IMR-90 (cell line): ENCODE data around the gene SUPT20HL2. TPM values are rescaled to one million over a fixed set of nuclear protein-coding genes. Genes with fewer than 3 reads are reported as not detected.

Experiments used
- ATAC-seq: fragments of 200-7000 bp; cut with Tn5 transposase; 2 replicates; pipeline ENCODE4 v1.9.1; 2020; ENCODE audit warnings: low read depth, mild to moderate bottlenecking, moderate library complexity
- BruUV-seq: library from RNA; stranded (reverse); fragments of 400-500 nt; replicated peaks from 2 replicates; lab custom pipeline; 2021; lab: Mats Ljungman, UMichigan
- CTCF ChIA-PET: fragments of 300-600 bp; formaldehyde crosslinking; extraction: SDS; loops from one replicate; lab custom pipeline; 2021; ENCODE audit warnings: antibody characterized with exemption; lab: Yijun Ruan, JAX
- POLR2A ChIA-PET: fragments of 300-600 bp; sonication (Branson Sonifier 250); formaldehyde crosslinking; loops from one replicate; lab custom pipeline; 2022; ENCODE audit warnings: antibody characterized with exemption; ENCODE audit not compliant: unreplicated experiment; lab: Charles Lee
- DNase-seq: peaks from one replicate; pipeline ENCODE4 v3.0.0; 2013
- H2AFZ ChIP-seq: replicated peaks from 2 replicates; pipeline ENCODE3; 2013; ENCODE audit warnings: low read length, mild to moderate bottlenecking; ENCODE audit not compliant: poor library complexity
- H2AK5ac ChIP-seq: 2 replicates; pipeline ENCODE4 v1.6.1; 2013; ENCODE audit warnings: low read depth, low read length, inconsistent platforms
- H2AK9ac ChIP-seq: replicated peaks from 2 replicates; pipeline ENCODE3; 2013; ENCODE audit warnings: mild to moderate bottlenecking, low read depth, low read length, moderate library complexity; ENCODE audit not compliant: poor library complexity
- H2BK120ac ChIP-seq: 2 replicates; pipeline ENCODE4 v1.6.1; 2013; ENCODE audit warnings: low read depth, low read length, inconsistent platforms
- H2BK15ac ChIP-seq: 3 replicates; pipeline ENCODE4 v1.6.1; 2013; ENCODE audit warnings: low read depth, low read length, inconsistent platforms
- H2BK20ac ChIP-seq: 2 replicates; pipeline ENCODE4 v1.6.1; 2013; ENCODE audit warnings: low read depth, mild to moderate bottlenecking, inconsistent platforms, low read length, moderate library complexity
- H2BK5ac ChIP-seq: 2 replicates; pipeline ENCODE4 v1.6.1; 2013; ENCODE audit warnings: mild to moderate bottlenecking, low read depth, low read length, inconsistent platforms; ENCODE audit not compliant: poor library complexity, severe bottlenecking
- H3K14ac ChIP-seq: replicated peaks from 2 replicates; pipeline ENCODE4 v1.6.1; 2013; ENCODE audit warnings: low read depth, low read length, inconsistent platforms
- H3K18ac ChIP-seq: 2 replicates; pipeline ENCODE4 v1.6.1; 2013; ENCODE audit warnings: low read depth, low read length, control low read depth
- H3K23ac ChIP-seq: 2 replicates; pipeline ENCODE4 v1.6.1; 2013; ENCODE audit warnings: low read depth, low read length, inconsistent platforms
- H3K27ac ChIP-seq: 2 replicates; pipeline ENCODE4 v1.5.1; 2013; ENCODE audit warnings: mild to moderate bottlenecking, control low read depth, low read length; ENCODE audit not compliant: insufficient read depth
- H3K27me3 ChIP-seq: 2 replicates; pipeline ENCODE4 v1.6.1; 2013; ENCODE audit warnings: low read length; ENCODE audit not compliant: control insufficient read depth, insufficient read depth
- H3K36me3 ChIP-seq: 2 replicates; pipeline ENCODE4 v1.6.1; 2013; ENCODE audit warnings: low read length, mixed read lengths; ENCODE audit not compliant: control insufficient read depth, insufficient read depth
- H3K4ac ChIP-seq: 2 replicates; pipeline ENCODE4 v1.6.1; 2013; ENCODE audit warnings: low read depth, low read length, inconsistent platforms
- H3K4me1 ChIP-seq: 2 replicates; pipeline ENCODE4 v1.6.1; 2013; ENCODE audit warnings: low read length, mixed read lengths; ENCODE audit not compliant: control insufficient read depth, insufficient read depth
- H3K4me2 ChIP-seq: 2 replicates; pipeline ENCODE4 v1.6.1; 2013; ENCODE audit warnings: low read depth, mild to moderate bottlenecking, control low read depth, low read length, moderate library complexity
- H3K4me3 ChIP-seq: 2 replicates; pipeline ENCODE4 v1.5.1; 2013; ENCODE audit warnings: low read depth, mild to moderate bottlenecking, control low read depth, low read length, moderate library complexity; ENCODE audit not compliant: insufficient read depth
- H3K56ac ChIP-seq: 2 replicates; pipeline ENCODE4 v1.6.1; 2013; ENCODE audit warnings: low read length, inconsistent platforms; ENCODE audit not compliant: insufficient read depth; ENCODE audit errors: extremely low read depth
- H3K79me1 ChIP-seq, 2 experiments: 2 replicates each; pipeline ENCODE4 v1.6.1; 2013; ENCODE audit warnings: low read length in 2 of 2, inconsistent platforms in 1 of 2, low read depth in 1 of 2
- H3K9ac ChIP-seq: 2 replicates; pipeline ENCODE4 v1.6.1; 2013; ENCODE audit warnings: low read depth, low read length, control low read depth
- H3K9me1 ChIP-seq: 2 replicates; pipeline ENCODE4 v1.6.1; 2013; ENCODE audit warnings: low read length, inconsistent platforms; ENCODE audit not compliant: insufficient read depth
- H3K9me3 ChIP-seq: 2 replicates; pipeline ENCODE4 v1.6.1; 2013; ENCODE audit warnings: low read length; ENCODE audit not compliant: control insufficient read depth, insufficient read depth
- H4K20me1 ChIP-seq: 2 replicates; pipeline ENCODE4 v1.6.1; 2013; ENCODE audit warnings: low read length, inconsistent platforms; ENCODE audit not compliant: insufficient read depth
- H4K5ac ChIP-seq: 2 replicates; pipeline ENCODE4 v1.6.1; 2013; ENCODE audit warnings: mild to moderate bottlenecking, low read depth, low read length, control low read depth
- H4K8ac ChIP-seq, 2 experiments: 2 replicates each; pipeline ENCODE4 v1.6.1; 2013; ENCODE audit warnings: low read depth in 2 of 2, low read length in 2 of 2, control low read depth in 1 of 2, inconsistent platforms in 1 of 2
- H4K91ac ChIP-seq: 2 replicates; pipeline ENCODE4 v1.6.1; 2013; ENCODE audit warnings: low read depth, low read length, inconsistent platforms; ENCODE audit not compliant: insufficient read depth
- CEBPB ChIP-seq: IDR thresholded peaks from 2 replicates; pipeline ENCODE4 v1.6.1; 2012; ENCODE audit warnings: low read depth, low read length, improper control_type of control experiment
- MAZ ChIP-seq: IDR thresholded peaks from 2 replicates; pipeline ENCODE4 v1.6.1; 2012; ENCODE audit warnings: low read depth, mild to moderate bottlenecking, low read length, improper control_type of control experiment, moderate library complexity, borderline replicate concordance
- WGBS, 2 experiments: methylation state at CpG; one replicate each; pipeline versions ENCODE4 v1.1.5 to v1.1.7; 2013; ENCODE audit warnings: missing lambda C conversion rate in 2 of 2; ENCODE audit not compliant: insufficient read length in 1 of 2; ENCODE audit errors: extremely low coverage in 2 of 2; 5-methylcytosine and 5-hydroxymethylcytosine counted together
- dilution Hi-C: fragments of 300-500 bp; cut with HindIII; formaldehyde crosslinking; loops from one replicate; pipeline ENCODE4 v1.14.3; 2018; ENCODE audit warnings: low sequenced_read_pairs; ENCODE audit not compliant: unreplicated experiment
- in situ Hi-C: fragments of 300-500 bp; cut with MboI; formaldehyde crosslinking; loops from 3 replicates; pipeline ENCODE4 v1.14.3; 2019; ENCODE audit warnings: low sequenced_read_pairs, inconsistent platforms, mixed read lengths
- intact Hi-C: fragments of 100-400 bp; cut with micrococcal nuclease; formaldehyde crosslinking; loops from 2 replicates; pipeline ENCODE4 v1.10.0; 2022
- polyA plus RNA-seq, 3 experiments: library from polyadenylated mRNA; depleted of rRNA; stranded (reverse); fragments of >200 nt; gene quantifications; 2 replicates each; pipeline ENCODE4 v1.2.3, GENCODE V29; 2012; ENCODE audit warnings: low replicate concordance in 1 of 3
- total RNA-seq: library from RNA; depleted of rRNA; stranded (reverse); fragments of >200 nt; gene quantifications from 2 replicates; pipeline ENCODE4 v1.2.3, GENCODE V29; 2012

Gene SUPT20HL2
- total and polyA plus RNA-seq, 2 of the 4 experiments (the other 2 are of a cell fraction) = not detected

DNA sequence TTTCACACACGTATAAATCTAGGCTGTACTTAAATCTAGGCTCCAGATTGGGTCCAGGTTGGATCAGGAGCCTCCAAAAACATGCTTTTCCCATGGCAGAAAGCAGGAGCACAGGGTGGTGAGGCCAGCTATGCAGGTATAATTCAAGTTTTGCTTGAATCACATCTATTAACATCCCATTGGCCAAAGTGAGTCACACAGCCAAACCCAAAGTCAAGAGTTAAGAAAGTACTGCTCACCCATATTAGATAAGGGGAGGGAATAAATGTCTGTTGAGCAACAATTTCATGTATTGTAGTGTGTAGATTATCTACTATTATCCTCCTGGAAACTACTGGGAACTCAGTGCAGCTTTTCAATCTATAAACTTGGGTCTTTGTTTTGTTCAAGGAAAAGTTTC lies 12.8 kb downstream of the SUPT20HL2 start:
- Histone ChIP-seq H3K27me3 (peaks cover 3% of the 10 kb centered on the region; the same call in 1 of the 2 replicates), H2BK5ac (no peak overlapping the region), H3K23ac (no peak overlapping the region), H3K9me1 (no peaks in the 10 kb centered on the region), H2AFZ (no peak overlapping the region), H3K36me3 (no peaks in the 10 kb centered on the region), H3K4me1 (no peaks in the 10 kb centered on the region), H3K79me1 (no peaks in the 10 kb centered on the region), H3K4me3 (no peak overlapping the region), H2BK20ac (no peak overlapping the region), H2AK9ac (no peak overlapping the region), H3K4me2 (no peak overlapping the region), H2AK5ac (no peak overlapping the region), H4K8ac (no peak overlapping the region), H2BK15ac (no peak overlapping the region), H4K5ac (no peak overlapping the region), H3K27ac (no peak overlapping the region), H3K9ac (no peak overlapping the region), H3K4ac (no peak overlapping the region), H2BK120ac (no peak overlapping the region), H4K91ac (no peak overlapping the region), H3K14ac (no peak overlapping the region), H3K9me3 (no peaks in the 10 kb centered on the region), H4K20me1 (no peaks in the 10 kb centered on the region), H3K56ac (no peak overlapping the region), H3K18ac (no peak overlapping the region)
- intact Hi-C loops = no loop called here
- BruUV-seq = no TSS peak
- ATAC-seq = no peak
- in situ Hi-C loops = no loop called here
- TF ChIP-seq MAZ (no peak), CEBPB (no peak)
- dilution Hi-C loops = no loop called here
- CTCF ChIA-PET = interaction anchor here (0.6 kb wide), 1 partner anchor 48 kb away, joined by 3 read pairs; no protein-coding TSS in a partner anchor
- POLR2A ChIA-PET = no interaction called here
- no CpG with 5 or more reads among the region's 1 CpG for WGBS, 2 experiments
- no peak for DNase-seq
